Breast epithelium (tissue), 3 donors: ENCODE data around the gene TMEM200C.

Experiments
- CTCF ChIP-seq, 3 donors: fragments of 450-650 bp; IDR thresholded peaks; one replicate each; pipeline ENCODE4 v1.5.1; 2016 to 2017; ENCODE audit warnings: antibody characterized with exemption in 3 of 3, mild to moderate bottlenecking in 3 of 3, moderate library complexity in 3 of 3
- POLR2A ChIP-seq: fragments of 450-650 bp; IDR thresholded peaks from one replicate; pipeline ENCODE4 v1.6.1; 2016; ENCODE audit warnings: antibody characterized with exemption, mild to moderate bottlenecking, moderate library complexity
- POLR2AphosphoS5 ChIP-seq, 3 donors: sonication (generic); formaldehyde crosslinking; IDR thresholded peaks; one replicate each; pipeline ENCODE4 v1.6.1; 2017; ENCODE audit warnings: antibody characterized with exemption in 3 of 3

GRCh38 chr18:5874336-5874735, 21.0 kb downstream of the TMEM200C start:
- no peak for TF ChIP-seq CTCF (IDR thresholded peaks at IDR 0.05)
- TF ChIP-seq POLR2A, result no peak
- TF ChIP-seq POLR2AphosphoS5 (IDR thresholded peaks at IDR 0.05), result no peak
